ENCODE measurements around the gene ZFYVE9.

DNA sequence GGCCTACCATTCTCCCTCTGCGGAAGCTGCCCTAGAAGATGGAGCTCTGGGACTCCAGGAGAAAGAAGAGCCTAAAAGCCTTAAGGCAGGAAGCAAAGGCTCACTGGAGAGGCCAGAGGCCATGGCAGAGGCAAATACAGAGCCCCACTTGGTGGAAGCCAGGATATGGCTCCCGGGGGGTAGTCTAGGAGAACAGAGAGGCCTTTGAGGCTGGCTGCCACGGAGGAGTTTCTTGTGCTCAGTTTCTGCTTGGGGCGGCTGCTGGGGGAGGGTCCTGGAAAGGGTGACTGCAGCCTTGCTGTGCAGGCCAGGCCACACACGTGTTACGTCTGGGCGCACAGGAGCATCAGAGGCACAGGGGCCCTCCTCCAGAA, 218.7 kb downstream of the ZFYVE9 start:
- TF ChIP-seq, protein P1, sequence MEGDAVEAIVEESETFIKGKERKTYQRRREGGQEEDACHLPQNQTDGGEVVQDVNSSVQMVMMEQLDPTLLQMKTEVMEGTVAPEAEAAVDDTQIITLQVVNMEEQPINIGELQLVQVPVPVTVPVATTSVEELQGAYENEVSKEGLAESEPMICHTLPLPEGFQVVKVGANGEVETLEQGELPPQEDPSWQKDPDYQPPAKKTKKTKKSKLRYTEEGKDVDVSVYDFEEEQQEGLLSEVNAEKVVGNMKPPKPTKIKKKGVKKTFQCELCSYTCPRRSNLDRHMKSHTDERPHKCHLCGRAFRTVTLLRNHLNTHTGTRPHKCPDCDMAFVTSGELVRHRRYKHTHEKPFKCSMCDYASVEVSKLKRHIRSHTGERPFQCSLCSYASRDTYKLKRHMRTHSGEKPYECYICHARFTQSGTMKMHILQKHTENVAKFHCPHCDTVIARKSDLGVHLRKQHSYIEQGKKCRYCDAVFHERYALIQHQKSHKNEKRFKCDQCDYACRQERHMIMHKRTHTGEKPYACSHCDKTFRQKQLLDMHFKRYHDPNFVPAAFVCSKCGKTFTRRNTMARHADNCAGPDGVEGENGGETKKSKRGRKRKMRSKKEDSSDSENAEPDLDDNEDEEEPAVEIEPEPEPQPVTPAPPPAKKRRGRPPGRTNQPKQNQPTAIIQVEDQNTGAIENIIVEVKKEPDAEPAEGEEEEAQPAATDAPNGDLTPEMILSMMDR (IDR thresholded peaks at IDR 0.05 in 2 of 3, conservative IDR thresholded peaks at IDR 0.05 in 1 of 3; ENCODE audit: control insufficient read depth in 2 of 3, extremely low read depth in 1 of 3, insufficient read depth in 1 of 3, low read depth in 3 of 3, low read length in 3 of 3): no peak
- no peak for TF ChIP-seq SREBF1 (IDR thresholded peaks at IDR 0.05; ENCODE audit: low read length)
- TF ChIP-seq CREB1 (IDR thresholded peaks at IDR 0.05; ENCODE audit: low read depth): no peak
- TF ChIP-seq ETV6 (conservative IDR thresholded peaks at IDR 0.05 in 1 of 2, IDR thresholded peaks at IDR 0.05 in 1 of 2; ENCODE audit: borderline replicate concordance in 1 of 2, low read depth in 1 of 2): no peak

All from GM12878 (cell line).